Activated B cell treated with CpG ODN at 0.5 μM for 24 hours (primary cell): ENCODE results near the gene RSPH6A. TPM values are rescaled to one million over a fixed set of nuclear protein-coding genes. Genes with fewer than 3 reads are reported as not detected.
A peak's percentile ranks its signal among the peaks of the same experiment; 100 is the strongest.

ENCODE experiments used
- ATAC-seq: fragments of 200-7000 bp; cut with Tn5 transposase; one replicate; pipeline ENCODE4 v1.10.0; 2021; ENCODE audit warnings: low read depth, mild to moderate bottlenecking, moderate library complexity
- CTCF ChIA-PET: fragments of 350-600 bp; sonication (Branson Sonifier 250); formaldehyde crosslinking; loops from one replicate; lab custom pipeline; 2021; ENCODE audit warnings: antibody characterized with exemption; lab: Charles Lee
- POLR2A ChIA-PET: fragments of 350-600 bp; sonication (Branson Sonifier 250); formaldehyde crosslinking; loops from one replicate; lab custom pipeline; 2021; ENCODE audit warnings: antibody characterized with exemption; lab: Charles Lee
- DNase-seq: peaks from one replicate; pipeline ENCODE4 v3.0.0; 2022
- H3K27ac Mint-ChIP-seq: one replicate; pipeline ENCODE4 v1.8.0; 2020; ENCODE audit warnings: mixed read lengths
- H3K27me3 Mint-ChIP-seq: one replicate; pipeline ENCODE4 v1.8.0; 2021; ENCODE audit warnings: mixed read lengths
- H3K36me3 Mint-ChIP-seq: one replicate; pipeline ENCODE4 v1.8.0; 2021; ENCODE audit warnings: low read depth, mixed read lengths
- H3K4me1 Mint-ChIP-seq: one replicate; pipeline ENCODE4 v1.8.0; 2021; ENCODE audit warnings: mixed read lengths
- H3K4me3 Mint-ChIP-seq: one replicate; pipeline ENCODE4 v1.8.0; 2020; ENCODE audit warnings: mild to moderate bottlenecking, mixed read lengths
- H3K9me3 Mint-ChIP-seq: one replicate; pipeline ENCODE4 v1.8.0; 2020; ENCODE audit warnings: mixed read lengths
- CTCF ChIP-seq: fragments of 200-600 bp; IDR thresholded peaks from one replicate; pipeline ENCODE4 v1.8.0; 2022; ENCODE audit warnings: antibody characterized with exemption, mild to moderate bottlenecking
- intact Hi-C: fragments of 100-400 bp; cut with micrococcal nuclease; formaldehyde crosslinking; loops from one replicate; pipeline ENCODE4 v1.15.1; 2024
- total RNA-seq: library from RNA; stranded (reverse); gene quantifications from 2 replicates; pipeline ENCODE4 v1.2.3, GENCODE V29; 2022

Gene RSPH6A
- total RNA-seq, 1 donor from 2014 or later: 0.51 TPM

- peaks cover 10% of the 10 kb centered on the region for H3K36me3 Mint-ChIP-seq
- H3K4me1 Mint-ChIP-seq: peaks cover 26% of the 10 kb centered on the region
- intact Hi-C loops: loop anchor here (1.0 to 10.0 kb wide), 4 partner anchors 9 to 355 kb away; partner anchors contain the start of genes DMWD, ERCC1 and FBXO46
- peaks cover 4% of the 10 kb centered on the region for H3K27me3 Mint-ChIP-seq
- no peaks in the 10 kb centered on the region for H3K9me3 Mint-ChIP-seq
- DNase-seq: peak; percentile 84
- H3K4me3 Mint-ChIP-seq: peak overlapping the region; percentile 82
- TF ChIP-seq CTCF: no peak
- ATAC-seq: peak; percentile 96
- ChIA-PET CTCF (interaction anchor here (1.0 to 1.2 kb wide), 2 partner anchors 10 to 38 kb away, joined by 3 to 23 read pairs; partner anchors contain the start of gene SIX5), POLR2A (interaction anchor here (0.6 to 1.2 kb wide), 3 partner anchors 10 to 148 kb away, joined by 3 to 13 read pairs (median 4); partner anchors contain the start of genes DMWD and SIX5)
- H3K27ac Mint-ChIP-seq: peak overlapping the region; percentile 9
Observed at GRCh38 chr19:45779231-45780145, 35.6 kb downstream of the RSPH6A start.

GRCh38 chr19:45778010-45778661, 37.0 kb downstream of the RSPH6A start:
- no peak for DNase-seq
- no peak for ATAC-seq
- Mint-ChIP-seq H3K9me3 (no peaks in the 10 kb centered on the region), H3K27ac (no peak overlapping the region), H3K4me3 (no peak overlapping the region), H3K4me1 (peaks cover 29% of the 10 kb centered on the region), H3K36me3 (peaks cover 10% of the 10 kb centered on the region), H3K27me3 (peaks cover 4% of the 10 kb centered on the region)
- ChIA-PET POLR2A (interaction anchor here (1.2 kb wide), 1 partner anchor 9 kb away, joined by 3 read pairs; the partner anchor contains the start of gene SIX5), CTCF (no interaction called here)
- intact Hi-C loops: loop anchor here (2.0 to 10.0 kb wide), 2 partner anchors 47 to 353 kb away; partner anchors contain the start of genes ERCC1 and FBXO46
- TF ChIP-seq CTCF: no peak

- intact Hi-C loops: loop anchor here (10.0 kb wide), 1 partner anchor 353 kb away; the partner anchor contains the start of gene ERCC1
- TF ChIP-seq CTCF: no peak
Observed at GRCh38 chr19:45777395-45777961, 37.6 kb downstream of the RSPH6A start.

GRCh38 chr19:45774765-45775164, 40.3 kb downstream of the RSPH6A start:
- no peak for TF ChIP-seq CTCF
- intact Hi-C loops: loop anchor here (10.0 kb wide), 1 partner anchor 350 kb away; the partner anchor contains the start of gene ERCC1
- CTCF ChIA-PET: interaction anchor here (7.1 kb wide), 1 partner anchor 23 kb away, joined by 172 read pairs; no protein-coding TSS in a partner anchor
- peaks cover 10% of the 10 kb centered on the region for H3K36me3 Mint-ChIP-seq
- no peak overlapping the region for H3K27ac Mint-ChIP-seq
- DNase-seq (no peak), ATAC-seq (no peak)
- POLR2A ChIA-PET: interaction anchor here (0.7 kb wide), 1 partner anchor 85 kb away, joined by 5 read pairs; no protein-coding TSS in a partner anchor
- no peak overlapping the region for H3K4me3 Mint-ChIP-seq
- no peaks in the 10 kb centered on the region for H3K9me3 Mint-ChIP-seq
- H3K27me3 Mint-ChIP-seq: peaks cover 4% of the 10 kb centered on the region
- H3K4me1 Mint-ChIP-seq: peaks cover 27% of the 10 kb centered on the region

More at GRCh38 chr19:45777395-45777961, 37.6 kb downstream of the RSPH6A start:
- H3K4me3 Mint-ChIP-seq: no peak overlapping the region
- DNase-seq: no peak
- H3K9me3 Mint-ChIP-seq: no peaks in the 10 kb centered on the region
- no peak for ATAC-seq
- ChIA-PET POLR2A (interaction anchor here (1.2 kb wide), 1 partner anchor 8 kb away, joined by 3 read pairs; the partner anchor contains the start of gene SIX5), CTCF (no interaction called here)
- H3K27ac Mint-ChIP-seq: no peak overlapping the region
- peaks cover 10% of the 10 kb centered on the region for H3K36me3 Mint-ChIP-seq
- H3K27me3 Mint-ChIP-seq: peaks cover 4% of the 10 kb centered on the region
- peaks cover 29% of the 10 kb centered on the region for H3K4me1 Mint-ChIP-seq
